Fibroblast of villous mesenchyme (primary cell): ENCODE data around the gene SLC1A7. TPM values are rescaled to one million over a fixed set of nuclear protein-coding genes. Genes with fewer than 3 reads are reported as not detected.
A peak's percentile ranks its signal among the peaks of the same experiment; 100 is the strongest.

Experiments used
- DNase-seq: peaks from one replicate; pipeline ENCODE4 v3.0.0-alpha.2; 2010; ENCODE audit warnings: low read depth
- H3K4me3 ChIP-seq: 2 replicates; pipeline ENCODE4 v1.5.1; 2011; ENCODE audit warnings: low read depth, mild to moderate bottlenecking, low read length
- CTCF ChIP-seq: IDR thresholded peaks from 2 replicates; pipeline ENCODE4 v1.5.1; 2012; ENCODE audit warnings: low read depth, mild to moderate bottlenecking, low read length; ENCODE audit not compliant: insufficient read depth
- total RNA-seq: library from RNA; depleted of rRNA; stranded (reverse); fragments of >200 nt; gene quantifications from 2 replicates; pipeline ENCODE4 v1.2.3, GENCODE V29; 2012

Gene SLC1A7
- total RNA-seq, 1 donor: under 0.01 TPM

DNA sequence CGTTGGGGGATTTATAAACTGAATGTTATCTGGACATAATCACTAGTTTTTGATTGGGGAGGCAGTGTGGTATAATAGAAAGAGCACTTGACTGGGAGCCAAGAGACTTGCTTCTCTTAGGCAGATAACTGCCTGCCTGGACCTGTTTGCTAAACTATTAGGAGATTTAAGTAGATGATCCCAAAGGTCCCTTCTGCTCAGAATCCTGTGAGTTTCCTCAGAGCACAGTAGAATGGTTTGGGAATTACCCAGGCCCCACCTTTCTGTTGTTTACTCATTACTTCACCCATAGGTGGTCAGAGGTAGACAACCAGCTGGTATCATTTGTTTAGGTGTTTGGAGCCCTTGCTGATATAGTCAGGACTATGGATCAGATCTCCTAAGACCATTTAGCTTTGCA, 90.8 kb downstream of the SLC1A7 start:
- DNase-seq: no peak
- H3K4me3 ChIP-seq: no peak overlapping the region
- no peak for TF ChIP-seq CTCF

- TF ChIP-seq CTCF: no peak
- H3K4me3 ChIP-seq: no peak overlapping the region
- no peak for DNase-seq
These were observed 92.1 kb downstream of the SLC1A7 start for GRCh38 chr1:53050310-53050709.

GRCh38 chr1:53049574-53049967, 92.9 kb downstream of the SLC1A7 start:
- no peak for DNase-seq

DNA sequence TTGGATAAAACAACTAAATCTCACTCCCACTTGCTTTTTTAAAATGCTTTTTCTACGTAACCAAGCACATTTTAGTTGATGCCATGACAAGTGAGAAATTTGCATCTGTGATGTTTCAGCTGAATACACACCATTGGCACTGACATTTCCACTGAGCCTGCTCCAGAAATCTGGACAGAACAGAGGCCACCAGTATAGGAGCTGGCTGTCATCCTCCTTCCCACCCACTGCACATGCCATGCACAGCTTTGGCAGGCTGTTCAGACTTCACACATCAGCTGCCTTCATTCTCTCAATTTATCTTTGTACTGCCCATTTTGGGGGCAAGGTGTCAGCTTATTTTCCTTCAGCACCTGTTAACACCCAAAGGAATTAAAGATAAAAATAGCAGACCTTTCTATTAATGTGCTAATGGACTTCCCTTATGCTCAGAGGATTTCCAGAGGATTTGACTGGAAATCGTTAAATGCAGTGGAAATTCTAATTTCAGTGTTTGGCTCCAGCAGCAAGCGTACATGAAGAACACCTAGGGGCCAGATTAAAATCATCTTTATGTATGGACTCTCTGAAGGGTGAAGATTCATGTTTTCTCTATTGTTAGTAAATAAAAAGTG, 93.4 kb downstream of the SLC1A7 start:
- no peak overlapping the region for H3K4me3 ChIP-seq
- no peak for TF ChIP-seq CTCF
- DNase-seq: no peak

More at GRCh38 chr1:53049574-53049967, 92.9 kb downstream of the SLC1A7 start:
- TF ChIP-seq CTCF: no peak
- no peak overlapping the region for H3K4me3 ChIP-seq

GRCh38 chr1:53047737-53048736, 94.4 kb downstream of the SLC1A7 start:
- no peak overlapping the region for H3K4me3 ChIP-seq
- peak; percentile 80 for DNase-seq
- no peak for TF ChIP-seq CTCF

- peak; percentile 58 for DNase-seq
- no peak overlapping the region for H3K4me3 ChIP-seq
- no peak for TF ChIP-seq CTCF
These were observed 95.5 kb downstream of the SLC1A7 start for GRCh38 chr1:53046930-53047329.
